HG03442 (cell line): ENCODE results near the gene PRKAB1.
"Not testable (repeated sequence)": the region's sequence is repeated elsewhere in the genome, so short reads cannot be mapped to it uniquely, and the experiment has no call there.

ENCODE experiments used
- ATAC-seq: cut with Tn5 transposase; IDR thresholded peaks from one replicate; pipeline ENCODE4 v1.9.1; 2021; ENCODE audit warnings: mild to moderate bottlenecking, moderate library complexity; ENCODE audit not compliant: unreplicated experiment

Gene PRKAB1, protein sequence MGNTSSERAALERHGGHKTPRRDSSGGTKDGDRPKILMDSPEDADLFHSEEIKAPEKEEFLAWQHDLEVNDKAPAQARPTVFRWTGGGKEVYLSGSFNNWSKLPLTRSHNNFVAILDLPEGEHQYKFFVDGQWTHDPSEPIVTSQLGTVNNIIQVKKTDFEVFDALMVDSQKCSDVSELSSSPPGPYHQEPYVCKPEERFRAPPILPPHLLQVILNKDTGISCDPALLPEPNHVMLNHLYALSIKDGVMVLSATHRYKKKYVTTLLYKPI

GRCh38 chr12:119667577-119668323 lies at the start of gene PRKAB1:
Gene PRKAB1, plus strand, starts transcription at chr12:119668133. Its CDS starts 112 bp downstream, at chr12:119668245.
- ATAC-seq, result peak; percentile 95

DNA sequence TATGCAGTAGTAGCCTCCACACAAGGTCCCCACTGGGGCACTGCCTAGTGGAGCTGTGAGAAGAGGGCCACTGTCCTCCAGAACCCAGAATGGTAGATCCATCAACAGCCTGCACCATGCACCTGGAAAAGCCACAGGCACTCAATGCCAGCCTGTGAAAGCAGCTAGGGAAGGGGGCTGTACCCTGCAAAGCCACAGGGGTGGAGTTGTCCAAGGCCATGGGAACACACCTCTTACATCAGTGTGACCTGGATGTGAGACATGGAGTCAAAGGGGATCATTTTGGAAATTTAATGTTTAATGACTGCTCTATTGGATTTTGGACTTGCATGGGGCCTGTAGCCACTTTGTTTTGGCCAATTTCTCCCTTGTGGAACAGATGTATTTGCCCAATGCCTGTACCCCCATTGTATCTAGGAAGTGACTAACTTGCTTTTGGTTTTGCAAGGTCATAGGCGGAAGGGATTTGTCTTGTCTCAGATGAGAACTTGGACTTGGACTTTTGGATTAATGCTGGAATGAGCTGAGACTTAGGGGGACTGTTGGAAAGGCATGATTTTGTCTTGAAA lies 49.5 kb upstream of the PRKAB1 start:
- ATAC-seq, result not testable (repeated sequence)

DNA sequence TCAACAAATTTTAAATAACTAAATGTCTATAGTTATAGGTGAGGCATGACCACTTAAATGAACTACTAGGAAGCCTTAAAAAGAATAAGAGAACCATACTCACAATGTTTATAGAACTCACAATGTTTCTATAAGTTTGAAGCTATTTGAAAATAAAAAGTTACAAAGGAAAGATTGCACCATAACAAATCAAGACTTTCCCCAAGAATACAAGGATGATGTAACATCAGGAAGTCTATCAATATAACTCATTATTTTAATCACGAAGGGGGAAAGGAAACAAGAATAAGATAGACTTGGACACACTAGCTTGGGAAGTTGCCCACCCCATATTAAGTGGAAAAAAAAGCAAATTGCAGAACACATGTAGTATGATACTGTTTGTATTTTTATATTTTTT lies 47.4 kb upstream of the PRKAB1 start:
- ATAC-seq, result no peak

GRCh38 chr12:119621878-119622277 lies 46.1 kb upstream of the PRKAB1 start:
- ATAC-seq, result no peak

- no peak for ATAC-seq
Measured at GRCh38 chr12:119624966-119625365, 43.0 kb upstream of the PRKAB1 start.

DNA sequence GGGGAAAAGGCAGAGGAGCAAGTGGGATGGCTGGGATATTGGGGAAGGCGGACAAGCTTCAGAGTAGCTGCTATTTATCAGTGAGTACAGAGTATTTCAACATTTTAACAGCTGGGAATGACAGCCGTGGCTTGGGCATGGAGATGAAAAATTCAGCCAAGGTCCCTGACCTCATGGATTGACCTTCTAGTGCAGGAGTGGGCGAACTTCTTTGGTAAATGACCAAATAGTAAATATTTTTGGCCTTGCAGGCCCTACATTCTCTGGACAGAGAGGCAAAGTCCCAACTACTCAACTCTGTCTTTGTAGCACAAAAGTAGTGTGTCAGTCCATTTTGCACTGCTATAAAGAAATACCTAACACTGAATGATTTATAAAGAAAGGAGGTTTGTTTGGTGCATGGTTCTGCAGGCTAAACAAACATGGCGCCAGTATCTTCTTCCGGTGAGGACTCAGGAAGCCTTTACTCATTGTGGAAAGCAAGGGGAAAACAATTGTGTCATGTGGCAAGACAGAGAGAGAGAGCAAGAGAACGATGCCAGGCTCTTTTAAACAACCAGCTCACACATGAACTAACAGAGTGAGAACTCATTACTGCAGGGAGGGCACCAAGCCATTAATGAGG lies 40.8 kb upstream of the PRKAB1 start:
- ATAC-seq, result no peak

DNA sequence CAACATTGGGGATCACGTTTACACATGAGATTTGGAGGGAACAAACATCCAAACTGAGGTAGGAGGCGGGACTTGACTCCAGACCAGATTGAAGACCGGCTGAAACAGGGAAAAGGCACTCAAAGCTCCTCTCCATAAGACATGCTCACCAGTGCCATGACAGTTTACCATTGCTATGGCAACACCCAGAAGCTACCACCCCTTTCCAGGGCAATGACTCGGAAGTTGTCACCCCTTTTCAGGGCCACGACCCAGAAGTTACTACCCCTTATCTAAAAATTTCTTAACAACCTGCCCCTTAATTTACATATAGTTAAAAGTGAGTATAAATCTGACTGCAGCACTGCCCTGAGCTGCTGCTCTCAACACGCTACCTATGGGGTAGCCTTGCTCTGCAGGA lies 40.2 kb upstream of the PRKAB1 start:
- ATAC-seq, result no peak

DNA sequence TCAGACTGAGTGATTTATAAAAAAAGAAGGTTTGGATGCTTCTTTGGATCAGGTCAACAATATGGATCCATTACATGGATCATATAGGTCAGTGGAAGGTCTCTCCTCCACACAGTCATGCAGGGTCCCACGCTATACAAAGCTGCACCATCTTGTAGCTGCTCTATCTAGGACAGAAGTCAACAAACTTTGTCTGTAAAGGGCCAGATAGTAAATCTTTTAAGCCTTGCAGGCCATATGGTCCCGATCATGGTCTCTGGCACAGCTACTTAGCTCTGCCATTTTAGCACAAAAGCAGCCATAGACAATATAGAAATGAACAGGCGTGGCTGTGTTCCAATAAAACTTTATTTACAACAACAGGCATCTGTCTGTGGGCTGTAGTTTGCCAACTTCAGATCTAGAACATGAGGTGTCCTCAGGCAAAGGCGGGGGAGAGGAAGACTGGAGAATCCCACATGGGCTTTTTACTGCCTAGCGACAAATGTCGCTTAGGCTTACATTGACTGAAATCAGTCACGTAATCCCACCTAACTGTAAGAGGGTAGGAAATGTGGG lies 37.6 kb upstream of the PRKAB1 start:
- no peak for ATAC-seq

DNA sequence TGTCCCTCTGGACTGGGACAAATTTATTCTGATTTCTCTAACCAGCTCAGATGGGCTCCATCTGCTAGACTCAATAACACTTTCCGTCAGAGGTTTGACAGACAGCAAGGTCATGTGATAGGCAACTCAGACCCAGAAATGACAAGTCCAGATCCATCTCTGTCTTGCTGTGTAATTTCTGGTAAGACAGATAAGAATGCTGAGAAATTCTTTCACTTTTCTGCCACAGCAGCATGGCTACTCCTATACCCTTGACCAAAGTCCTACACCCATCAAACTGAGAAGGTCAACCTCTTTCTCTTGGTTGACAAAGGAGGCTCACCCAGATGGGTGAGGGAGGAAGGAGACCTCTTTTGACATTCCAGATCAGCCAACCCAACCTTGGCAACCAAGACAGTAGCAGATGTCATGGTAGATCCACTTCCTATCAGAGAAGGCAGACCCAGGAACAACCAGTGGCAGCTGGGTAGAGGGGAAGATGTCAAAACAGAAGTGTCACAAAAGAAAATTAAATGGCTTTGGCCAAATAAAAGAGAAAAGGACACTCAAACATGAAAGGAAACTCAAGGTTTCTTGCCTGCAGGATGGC lies 36.9 kb upstream of the PRKAB1 start:
- ATAC-seq, result no peak

DNA sequence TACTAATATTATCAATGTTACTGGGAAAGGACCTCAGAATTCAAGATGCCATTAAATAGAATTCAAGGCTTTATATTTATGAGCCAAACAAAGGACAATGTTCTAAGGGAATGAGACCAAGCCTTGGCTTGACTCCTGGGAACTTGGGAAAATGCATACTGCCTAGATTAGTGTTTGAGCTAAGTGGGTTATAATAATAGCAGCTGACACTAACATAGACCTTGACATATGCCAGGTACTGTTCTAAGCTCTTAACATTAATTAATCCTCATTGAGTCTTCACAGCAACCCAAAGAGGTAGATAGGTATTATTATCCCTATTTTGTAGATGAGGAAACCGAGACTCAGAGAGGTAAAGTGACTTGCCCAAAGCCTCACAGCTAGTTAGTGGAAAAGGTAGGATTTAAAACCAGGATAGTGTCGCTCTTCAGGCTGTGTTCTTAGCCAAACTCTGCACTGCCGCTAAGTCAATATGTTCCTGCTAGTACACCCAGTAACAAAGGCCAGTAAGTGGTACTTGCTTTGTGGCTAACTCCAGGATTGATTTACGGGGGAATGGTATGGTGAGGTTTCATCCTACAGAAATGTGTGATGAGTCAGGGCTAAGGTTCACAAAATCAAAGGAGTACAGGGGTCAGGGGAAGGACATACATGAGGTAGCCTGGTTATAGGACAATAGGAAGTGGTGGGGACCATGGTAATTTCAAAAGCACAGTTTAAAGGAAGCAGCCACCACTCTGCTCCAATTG lies 35.8 kb upstream of the PRKAB1 start:
- no peak for ATAC-seq

GRCh38 chr12:119634743-119635142 lies 33.2 kb upstream of the PRKAB1 start:
- ATAC-seq, result no peak

DNA sequence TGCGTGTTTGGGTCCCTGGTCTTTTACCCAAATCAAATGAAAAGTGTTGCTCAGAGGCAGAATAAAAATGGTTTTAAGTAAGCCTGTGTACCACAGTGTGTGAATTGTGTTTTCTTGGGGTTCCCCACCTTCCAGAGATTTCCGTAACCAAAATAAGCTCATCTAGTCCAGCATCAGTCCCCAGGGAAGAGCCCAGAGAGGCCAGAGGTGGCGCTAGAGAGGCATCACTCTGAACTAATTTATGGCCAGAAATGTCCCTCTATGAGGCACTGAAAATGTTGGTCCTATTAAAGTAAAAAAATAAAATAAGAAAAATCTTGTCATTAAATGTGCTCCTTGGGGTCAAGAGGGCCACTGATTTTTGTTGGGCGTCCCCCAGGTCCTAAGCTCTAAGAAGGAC lies 24.9 kb upstream of the PRKAB1 start:
- ATAC-seq, result no peak

- no peak for ATAC-seq
Measured at GRCh38 chr12:119644930-119645329, 23.0 kb upstream of the PRKAB1 start.

DNA sequence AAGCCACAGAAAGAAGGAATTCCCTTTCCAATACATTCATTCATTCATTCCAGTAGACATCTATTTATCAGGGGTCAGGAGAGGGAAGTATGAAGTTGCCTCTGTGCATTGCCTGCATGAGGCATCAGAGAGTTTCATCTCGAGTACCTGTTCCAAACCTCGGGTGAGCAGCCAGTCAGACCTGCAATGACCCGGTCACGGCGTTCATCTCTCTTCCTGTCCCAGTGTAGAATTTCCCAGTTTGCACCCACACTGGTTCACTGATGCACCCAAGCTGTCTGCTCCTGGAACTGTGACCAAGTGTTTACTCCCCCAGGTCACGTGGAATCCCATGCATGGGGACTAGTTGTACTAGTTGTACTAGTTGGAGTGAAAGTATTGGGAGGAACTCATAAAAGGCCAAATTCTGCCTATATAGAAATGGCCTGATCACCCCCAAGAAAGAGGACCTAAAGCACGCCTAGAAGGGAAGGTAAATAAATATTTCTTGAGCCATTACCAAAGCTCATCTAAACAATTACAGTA lies 22.3 kb upstream of the PRKAB1 start:
- no peak for ATAC-seq

GRCh38 chr12:119649202-119649808 lies 18.6 kb upstream of the PRKAB1 start:
- no peak for ATAC-seq

DNA sequence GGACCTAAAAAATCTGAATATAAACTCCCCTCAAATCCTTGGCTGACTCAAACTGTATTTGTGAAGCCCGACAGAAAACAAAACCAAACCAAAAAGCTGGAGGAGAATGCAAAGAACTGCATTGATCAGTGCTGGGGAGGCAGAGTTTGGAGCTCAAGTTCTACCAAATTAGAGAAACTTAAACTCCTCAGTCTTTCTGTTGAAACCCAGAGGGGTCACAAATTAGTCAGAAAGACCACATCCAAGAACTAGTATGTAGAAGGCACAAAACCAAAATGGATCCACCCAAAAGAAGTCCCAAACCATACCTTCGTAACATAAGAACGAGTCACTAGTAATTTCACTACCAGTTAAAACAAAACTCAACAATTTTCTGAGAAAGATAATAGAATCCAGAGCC lies 15.3 kb upstream of the PRKAB1 start:
- ATAC-seq, result no peak

DNA sequence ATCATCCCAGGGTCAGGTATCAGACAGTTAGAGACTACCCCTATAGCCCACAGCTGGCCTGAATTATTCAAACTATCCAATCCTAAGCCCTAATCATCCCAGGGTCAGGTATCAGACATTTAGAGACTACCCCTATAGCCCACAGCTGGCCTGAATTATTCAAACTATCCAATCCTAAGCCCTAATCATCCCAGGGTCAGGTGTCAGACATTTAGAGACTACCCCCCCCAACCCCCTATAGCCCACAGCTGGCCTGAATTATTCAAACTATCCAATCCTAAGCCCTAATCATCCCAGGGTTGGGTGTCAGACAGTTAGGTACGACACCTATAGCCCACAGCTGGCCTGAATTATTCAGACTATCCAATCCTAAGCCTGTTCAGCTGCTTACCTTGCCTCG lies 10.9 kb upstream of the PRKAB1 start:
- not testable (repeated sequence) for ATAC-seq

DNA sequence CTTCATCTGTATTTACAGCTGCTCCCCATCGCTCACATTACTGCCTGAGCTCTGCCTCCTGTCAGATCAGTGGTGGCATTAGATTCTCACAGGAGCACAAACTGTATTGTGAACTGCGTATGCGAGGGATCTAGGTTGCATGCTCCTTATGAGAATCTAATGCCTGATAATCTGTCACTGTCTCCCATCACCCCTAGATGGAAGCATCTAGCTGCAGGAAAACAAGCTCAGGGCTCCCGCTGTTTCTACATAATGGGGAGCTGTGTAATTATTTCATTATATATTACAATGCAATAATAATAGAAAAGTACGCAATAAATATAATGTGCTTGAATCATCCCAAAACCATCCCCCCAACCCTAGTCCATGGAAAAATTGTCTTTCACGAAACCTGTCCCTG lies 9.8 kb upstream of the PRKAB1 start:
- ATAC-seq, result not testable (repeated sequence)

GRCh38 chr12:119659289-119659897 lies 8.5 kb upstream of the PRKAB1 start:
- ATAC-seq, result no peak
